ENCODE data around the gene SDHB. TPM values are rescaled to one million over a fixed set of nuclear protein-coding genes. Genes with fewer than 3 reads are reported as not detected.

Gene SDHB
- total RNA-seq, 2 experiments from 2014 or later = 72.4 to 74.7 TPM

DNA sequence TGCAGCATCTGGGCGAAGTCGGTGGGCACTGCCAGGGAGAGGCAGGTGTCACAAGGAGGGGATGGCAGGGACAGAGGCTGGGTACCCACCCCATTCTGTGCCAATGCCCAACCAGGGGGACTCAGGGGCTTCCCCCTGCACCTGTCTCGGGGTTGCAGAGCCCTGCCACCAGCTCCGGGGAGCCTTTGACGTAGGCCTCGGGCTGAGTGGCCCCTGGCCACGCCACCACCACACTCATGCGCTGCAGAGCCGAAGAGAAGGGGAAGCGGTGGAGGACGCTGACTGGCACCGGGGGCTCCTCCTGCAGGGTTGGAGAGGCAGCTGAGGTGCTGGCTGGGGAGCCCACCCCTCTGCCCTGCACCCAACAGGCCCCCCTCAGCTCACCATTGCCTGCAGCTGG is 61.7 kb downstream of the SDHB start:
- Mint-ChIP-seq H3K9me3 (no peaks in the 10 kb centered on the region), H3K36me3 (peaks cover 3% of the 10 kb centered on the region), H3K4me3 (no peak overlapping the region), H3K27me3 (no peaks in the 10 kb centered on the region), H3K27ac (no peak overlapping the region), H3K4me1 (no peaks in the 10 kb centered on the region)
- ATAC-seq (ENCODE audit: low read depth) (no peak), DNase-seq (no peak)
- POLR2A ChIA-PET = no interaction called here

DNA sequence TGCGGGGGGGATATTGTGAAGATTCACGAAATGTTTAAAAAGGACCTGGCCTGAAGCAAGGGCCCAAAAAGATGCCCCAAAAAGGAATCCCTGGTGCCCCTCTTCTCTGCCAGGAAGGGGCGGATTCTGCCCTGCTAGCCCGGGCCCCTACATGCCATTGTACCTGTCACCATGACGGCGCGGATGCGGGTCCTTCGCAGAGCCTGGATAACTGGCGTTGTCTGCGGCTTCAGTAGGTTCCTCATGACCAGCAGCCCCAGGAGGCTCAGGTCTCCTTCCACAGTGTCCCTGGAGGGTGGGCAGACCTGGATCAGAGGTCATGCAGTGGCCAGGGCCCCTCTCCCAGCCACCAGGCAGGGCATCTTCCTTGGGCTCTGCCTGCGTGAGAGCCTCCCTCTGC is 62.3 kb downstream of the SDHB start:
- ATAC-seq (ENCODE audit: low read depth) (no peak), DNase-seq (no peak)
- no peaks in the 10 kb centered on the region for H3K27me3 Mint-ChIP-seq
- no peaks in the 10 kb centered on the region for H3K9me3 Mint-ChIP-seq
- peaks cover 3% of the 10 kb centered on the region for H3K36me3 Mint-ChIP-seq
- POLR2A ChIA-PET = no interaction called here
- no peak overlapping the region for H3K4me3 Mint-ChIP-seq
- H3K27ac Mint-ChIP-seq = no peak overlapping the region
- no peaks in the 10 kb centered on the region for H3K4me1 Mint-ChIP-seq

DNA sequence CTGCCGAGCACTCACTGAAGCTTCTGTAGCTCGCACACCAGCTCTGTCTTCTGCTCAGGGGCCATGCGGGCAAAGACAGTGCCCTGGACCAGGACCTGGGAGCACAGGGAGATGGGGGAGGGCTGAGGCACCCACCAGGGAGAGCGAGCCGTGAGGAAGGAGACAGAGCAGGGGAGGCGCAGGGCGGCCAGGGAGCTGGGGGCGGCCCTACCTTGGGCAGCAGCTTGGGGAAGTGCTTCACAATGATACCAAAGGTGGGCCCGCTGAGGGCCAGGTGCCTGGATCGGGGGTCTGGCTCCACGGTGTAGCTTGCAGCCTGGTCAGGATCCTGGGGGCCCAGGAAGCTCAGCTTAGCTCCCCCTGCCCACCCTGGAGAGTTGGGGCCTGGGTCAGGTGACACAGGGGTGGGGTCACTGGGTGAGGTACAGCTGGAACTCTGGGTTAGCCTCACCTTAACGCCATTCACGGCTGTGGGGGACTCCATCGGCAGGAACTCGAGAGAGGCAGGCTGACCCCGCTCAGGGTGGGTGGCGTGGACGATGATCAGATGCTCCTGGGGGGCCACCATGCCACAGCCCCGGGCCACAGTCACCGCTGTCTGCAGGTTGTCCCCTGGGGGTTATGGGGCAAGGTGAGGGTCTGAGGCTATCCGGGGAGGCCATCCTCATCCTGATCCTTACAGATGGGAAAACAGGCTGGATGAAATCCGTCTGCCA is 64.0 kb downstream of the SDHB start:
- H3K27me3 Mint-ChIP-seq = no peaks in the 10 kb centered on the region
- H3K4me1 Mint-ChIP-seq = no peaks in the 10 kb centered on the region
- no peak overlapping the region for H3K4me3 Mint-ChIP-seq
- no peak for ATAC-seq (ENCODE audit: low read depth)
- no peaks in the 10 kb centered on the region for H3K36me3 Mint-ChIP-seq
- POLR2A ChIA-PET = no interaction called here
- DNase-seq = no peak
- no peak overlapping the region for H3K27ac Mint-ChIP-seq
- H3K9me3 Mint-ChIP-seq = no peaks in the 10 kb centered on the region

DNA sequence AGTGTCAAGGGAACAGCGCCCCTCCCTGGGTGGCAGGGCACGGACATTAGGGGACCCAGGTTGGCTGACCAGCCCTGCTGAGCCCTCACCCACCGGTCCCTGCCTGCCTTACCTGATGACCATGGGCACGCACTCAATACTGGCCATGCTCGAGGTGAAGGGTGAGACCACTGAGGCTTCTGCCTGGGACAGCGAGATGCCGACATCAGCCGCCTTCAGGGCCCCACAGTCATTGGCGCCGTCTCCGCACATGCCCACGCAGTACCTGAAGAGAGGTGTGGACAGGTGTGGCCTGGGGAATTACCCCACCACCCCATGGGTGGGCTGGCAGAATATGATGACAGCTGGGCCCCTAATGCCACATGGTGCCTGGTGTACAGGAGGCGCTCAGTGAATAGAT is 65.6 kb downstream of the SDHB start:
- Mint-ChIP-seq H3K4me1 (no peaks in the 10 kb centered on the region), H3K27me3 (peaks cover 4% of the 10 kb centered on the region), H3K36me3 (no peaks in the 10 kb centered on the region), H3K27ac (no peak overlapping the region), H3K9me3 (no peaks in the 10 kb centered on the region), H3K4me3 (no peak overlapping the region)
- DNase-seq = no peak
- no peak for ATAC-seq (ENCODE audit: low read depth)
- POLR2A ChIA-PET = no interaction called here

DNA sequence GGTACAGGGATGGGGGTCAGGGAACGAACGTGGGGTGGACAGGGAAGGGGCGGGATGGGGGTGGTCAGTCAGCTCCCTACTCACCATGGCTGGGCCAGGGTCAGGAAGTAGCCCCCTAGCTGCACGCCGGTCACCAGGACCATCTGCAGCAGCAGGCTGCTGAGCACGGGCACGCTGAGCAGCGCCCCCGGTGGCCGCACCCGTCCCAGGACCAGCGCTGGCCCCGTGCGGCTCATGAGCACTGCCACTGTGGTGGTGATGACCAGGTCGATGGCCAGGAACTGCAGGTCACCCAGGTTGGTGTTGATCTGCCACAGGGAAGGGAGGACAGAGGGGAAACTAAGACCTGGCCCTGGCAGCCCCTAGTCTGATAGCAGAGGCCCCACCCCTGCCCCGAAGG is 66.9 kb downstream of the SDHB start:
- no peaks in the 10 kb centered on the region for H3K9me3 Mint-ChIP-seq
- H3K36me3 Mint-ChIP-seq = no peaks in the 10 kb centered on the region
- H3K27me3 Mint-ChIP-seq = peaks cover 10% of the 10 kb centered on the region
- ATAC-seq (ENCODE audit: low read depth) (no peak), DNase-seq (no peak)
- POLR2A ChIA-PET = no interaction called here
- no peak overlapping the region for H3K4me3 Mint-ChIP-seq
- no peak overlapping the region for H3K27ac Mint-ChIP-seq
- no peaks in the 10 kb centered on the region for H3K4me1 Mint-ChIP-seq

DNA sequence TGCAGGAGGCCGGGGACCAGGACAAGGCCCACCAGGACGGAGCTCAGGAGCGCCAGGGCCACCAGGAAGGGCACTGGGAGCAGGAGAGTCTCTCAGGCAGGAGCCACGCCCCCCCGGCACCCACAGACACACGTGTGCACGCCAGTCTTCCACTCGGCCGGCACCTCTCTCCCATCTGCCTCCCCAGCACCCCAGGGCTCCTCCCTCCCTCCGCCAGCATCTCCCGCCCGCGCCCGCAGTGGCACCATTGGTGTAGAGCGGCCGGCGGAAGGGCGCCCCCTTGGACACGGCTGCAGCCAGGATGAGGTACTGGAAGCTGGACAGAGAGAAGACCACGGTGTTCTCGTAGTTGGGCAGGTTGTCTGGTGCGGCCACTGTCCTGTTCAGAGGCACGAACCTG is 67.3 kb downstream of the SDHB start:
- no peak for ATAC-seq (ENCODE audit: low read depth)
- POLR2A ChIA-PET = no interaction called here
- Mint-ChIP-seq H3K36me3 (no peaks in the 10 kb centered on the region), H3K4me1 (no peaks in the 10 kb centered on the region), H3K27me3 (peaks cover 14% of the 10 kb centered on the region), H3K27ac (no peak overlapping the region), H3K9me3 (no peaks in the 10 kb centered on the region), H3K4me3 (no peak overlapping the region)
- no peak for DNase-seq

DNA sequence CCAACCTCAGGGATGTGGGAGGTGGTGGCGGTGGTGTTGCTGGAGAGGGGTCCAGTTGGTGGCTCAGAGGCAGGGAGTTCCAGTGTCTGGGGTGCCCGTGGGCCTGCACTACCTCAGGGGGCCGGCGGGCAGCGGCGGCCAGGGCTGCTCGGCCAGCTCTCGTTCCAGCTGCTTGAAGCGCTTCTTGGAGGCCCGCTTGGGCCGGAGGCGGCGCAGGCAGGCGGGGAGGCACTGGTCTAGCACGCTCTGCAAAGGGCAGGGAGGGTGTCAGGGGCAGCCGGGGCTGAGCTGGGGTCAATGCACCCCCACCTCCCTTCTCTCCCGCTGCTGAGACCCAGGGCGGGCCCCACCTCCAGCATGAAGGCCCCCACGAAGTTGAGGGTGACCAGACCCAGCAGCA is 67.7 kb downstream of the SDHB start:
- POLR2A ChIA-PET = no interaction called here
- Mint-ChIP-seq H3K27me3 (peaks cover 18% of the 10 kb centered on the region), H3K36me3 (no peaks in the 10 kb centered on the region), H3K9me3 (no peaks in the 10 kb centered on the region), H3K27ac (no peak overlapping the region), H3K4me1 (no peaks in the 10 kb centered on the region), H3K4me3 (no peak overlapping the region)
- ATAC-seq (ENCODE audit: low read depth) (no peak), DNase-seq (no peak)

DNA sequence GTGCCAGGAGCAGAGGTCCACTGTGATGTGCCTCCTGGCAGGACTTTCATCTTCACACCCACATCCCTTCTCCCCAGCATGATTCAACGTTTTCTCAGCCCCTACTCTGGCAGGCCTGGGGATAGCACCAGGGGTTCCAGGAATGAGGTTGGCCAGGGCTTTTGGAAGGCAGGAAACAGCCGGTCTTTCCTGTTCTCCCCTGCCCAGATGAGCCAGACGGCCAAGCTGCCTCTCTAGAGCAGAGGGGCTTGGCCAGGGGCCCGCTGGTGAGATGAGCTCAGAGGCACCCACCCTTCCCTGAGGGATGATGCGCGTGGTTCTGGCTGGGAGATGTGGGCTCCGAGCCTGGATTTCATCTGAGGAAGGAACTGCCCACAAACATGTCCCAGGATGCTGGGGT is 69.1 kb downstream of the SDHB start:
- peaks cover 24% of the 10 kb centered on the region for H3K27me3 Mint-ChIP-seq
- ATAC-seq (ENCODE audit: low read depth) (no peak), DNase-seq (no peak)
- H3K36me3 Mint-ChIP-seq = no peaks in the 10 kb centered on the region
- H3K27ac Mint-ChIP-seq = no peak overlapping the region
- peaks cover 3% of the 10 kb centered on the region for H3K4me1 Mint-ChIP-seq
- no peak overlapping the region for H3K4me3 Mint-ChIP-seq
- H3K9me3 Mint-ChIP-seq = no peaks in the 10 kb centered on the region
- POLR2A ChIA-PET = no interaction called here

DNA sequence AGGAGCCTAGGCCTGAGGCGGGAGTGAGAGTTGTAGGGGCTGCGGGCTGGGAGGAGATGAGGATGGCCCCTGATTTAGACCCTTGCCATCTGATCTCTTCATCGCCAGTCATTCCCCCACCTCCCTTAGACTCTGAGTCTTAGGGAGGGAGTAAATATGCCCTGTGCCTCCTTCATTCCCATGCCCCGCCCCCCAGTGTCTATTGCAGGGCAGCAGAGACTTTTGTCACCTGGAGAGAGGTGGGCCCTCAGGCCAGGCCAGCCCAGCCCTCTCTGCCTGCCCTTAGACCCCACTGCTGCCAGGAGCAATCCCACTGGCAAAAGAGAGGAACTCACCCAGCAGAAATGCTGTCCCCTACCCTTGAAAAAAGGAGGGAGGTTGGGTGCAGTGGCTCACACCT is 70.2 kb downstream of the SDHB start:
- H3K9me3 Mint-ChIP-seq = no peaks in the 10 kb centered on the region
- no peak for ATAC-seq (ENCODE audit: low read depth)
- peaks cover 30% of the 10 kb centered on the region for H3K27me3 Mint-ChIP-seq
- no peak overlapping the region for H3K4me3 Mint-ChIP-seq
- no peaks in the 10 kb centered on the region for H3K36me3 Mint-ChIP-seq
- no peak for DNase-seq
- POLR2A ChIA-PET = no interaction called here
- H3K27ac Mint-ChIP-seq = no peak overlapping the region
- H3K4me1 Mint-ChIP-seq = peaks cover 3% of the 10 kb centered on the region

DNA sequence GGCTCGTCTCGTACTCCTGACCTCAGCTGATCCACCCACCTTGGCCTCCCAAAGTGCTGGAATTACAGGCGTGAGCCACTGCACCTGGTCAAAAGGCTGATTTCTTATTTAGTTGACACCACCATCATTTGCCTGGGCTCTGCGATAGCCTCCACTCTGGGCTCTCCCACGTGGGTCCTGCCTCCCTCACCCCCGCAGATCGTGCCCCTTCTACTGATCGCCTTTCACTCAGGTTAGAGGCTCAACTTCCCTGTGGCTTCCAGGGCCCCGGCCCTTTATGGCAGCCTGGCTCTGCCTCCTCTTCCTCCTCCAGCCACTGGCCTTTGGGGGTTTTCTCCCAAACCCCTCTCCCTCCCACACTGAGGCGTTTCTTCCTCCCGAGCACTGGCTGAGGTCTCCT is 70.9 kb downstream of the SDHB start:
- Mint-ChIP-seq H3K27ac (no peak overlapping the region), H3K36me3 (no peaks in the 10 kb centered on the region), H3K4me1 (peaks cover 3% of the 10 kb centered on the region)

DNA sequence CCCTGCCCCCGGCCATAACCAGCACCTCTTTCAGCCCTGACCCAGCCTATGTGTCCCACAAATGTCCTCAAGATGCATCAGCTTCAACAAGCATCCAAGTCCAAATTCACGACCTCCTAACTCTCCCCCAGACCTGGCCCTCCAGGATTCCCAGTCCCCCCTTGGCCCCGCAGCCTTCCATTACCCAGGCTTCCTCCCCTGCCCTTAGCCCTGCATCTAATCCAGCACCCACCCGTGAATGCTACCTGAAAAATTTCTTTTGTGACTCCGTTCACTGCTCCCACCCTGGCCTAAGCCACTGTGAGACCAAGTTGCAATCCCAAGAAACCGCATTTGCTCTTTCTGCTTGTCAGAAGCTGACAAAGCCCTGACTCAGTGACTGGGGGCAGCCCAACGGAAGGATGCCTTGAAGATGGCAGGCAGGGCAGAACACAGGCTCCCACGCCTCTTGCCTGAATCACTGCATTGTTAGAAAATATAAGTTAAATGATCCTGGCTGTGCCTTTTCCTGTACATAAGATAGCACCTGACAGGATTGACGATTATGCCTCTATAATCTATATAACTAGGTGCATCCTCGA is 72.5 kb downstream of the SDHB start:
- peaks cover 3% of the 10 kb centered on the region for H3K4me1 Mint-ChIP-seq
- POLR2A ChIA-PET = no interaction called here
- H3K4me3 Mint-ChIP-seq = peak overlapping the region; percentile 61
- H3K27ac Mint-ChIP-seq = no peak overlapping the region
- ATAC-seq (ENCODE audit: low read depth) (no peak), DNase-seq (no peak)
- H3K9me3 Mint-ChIP-seq = no peaks in the 10 kb centered on the region
- no peaks in the 10 kb centered on the region for H3K36me3 Mint-ChIP-seq
- peaks cover 30% of the 10 kb centered on the region for H3K27me3 Mint-ChIP-seq

More for the DNA sequence above, 70.9 kb downstream of the SDHB start:
- peaks cover 30% of the 10 kb centered on the region for H3K27me3 Mint-ChIP-seq
- POLR2A ChIA-PET = no interaction called here
- no peak overlapping the region for H3K4me3 Mint-ChIP-seq
- DNase-seq (no peak), ATAC-seq (ENCODE audit: low read depth) (no peak)
- H3K9me3 Mint-ChIP-seq = no peaks in the 10 kb centered on the region

DNA sequence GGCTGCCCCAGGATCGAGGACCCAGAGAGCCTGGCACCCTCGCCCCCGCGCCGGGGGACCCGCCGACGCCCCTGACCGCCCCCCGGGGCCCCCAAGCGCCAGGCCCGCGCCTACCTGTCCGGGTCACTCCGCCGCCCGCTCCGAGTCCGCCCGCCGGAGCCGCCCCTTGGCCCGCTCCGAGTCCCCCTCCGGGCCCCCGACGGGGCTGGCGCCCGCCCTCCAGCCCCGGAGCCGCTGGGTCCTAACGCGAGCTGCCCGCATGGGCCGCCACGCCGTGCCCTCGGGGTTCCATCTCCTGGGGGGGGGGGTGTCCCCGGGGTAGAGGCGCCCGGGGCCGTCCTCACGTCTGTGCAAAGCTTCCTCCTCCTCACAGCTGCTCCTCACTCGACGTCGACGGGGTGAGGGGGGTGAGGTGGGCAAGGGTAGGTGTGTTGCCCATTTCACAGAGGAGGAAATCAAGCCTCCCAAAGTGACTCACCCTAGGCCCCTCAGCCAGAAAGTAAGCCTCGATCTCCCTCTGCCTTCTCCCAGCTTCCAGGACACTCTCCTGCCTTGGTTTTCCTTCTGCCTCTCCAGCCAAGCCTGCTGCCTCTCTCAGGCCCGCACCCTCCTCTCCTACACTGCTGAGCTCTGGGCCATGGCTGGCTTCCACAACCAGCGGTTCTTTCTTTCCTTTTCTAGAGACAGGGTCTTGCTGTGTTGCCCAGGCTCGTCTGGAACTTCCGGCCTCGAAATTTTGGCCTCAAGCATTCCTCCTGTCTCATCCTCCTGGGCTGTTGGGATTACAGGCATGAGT is 73.2 kb downstream of the SDHB start, which contains the start of gene MFAP2:
Gene MFAP2, minus strand, starts transcription at position 148 of the 796 bp plus-strand sequence. CDS start 2,347 bp downstream, outside the sequence.
- POLR2A ChIA-PET = no interaction called here

DNA sequence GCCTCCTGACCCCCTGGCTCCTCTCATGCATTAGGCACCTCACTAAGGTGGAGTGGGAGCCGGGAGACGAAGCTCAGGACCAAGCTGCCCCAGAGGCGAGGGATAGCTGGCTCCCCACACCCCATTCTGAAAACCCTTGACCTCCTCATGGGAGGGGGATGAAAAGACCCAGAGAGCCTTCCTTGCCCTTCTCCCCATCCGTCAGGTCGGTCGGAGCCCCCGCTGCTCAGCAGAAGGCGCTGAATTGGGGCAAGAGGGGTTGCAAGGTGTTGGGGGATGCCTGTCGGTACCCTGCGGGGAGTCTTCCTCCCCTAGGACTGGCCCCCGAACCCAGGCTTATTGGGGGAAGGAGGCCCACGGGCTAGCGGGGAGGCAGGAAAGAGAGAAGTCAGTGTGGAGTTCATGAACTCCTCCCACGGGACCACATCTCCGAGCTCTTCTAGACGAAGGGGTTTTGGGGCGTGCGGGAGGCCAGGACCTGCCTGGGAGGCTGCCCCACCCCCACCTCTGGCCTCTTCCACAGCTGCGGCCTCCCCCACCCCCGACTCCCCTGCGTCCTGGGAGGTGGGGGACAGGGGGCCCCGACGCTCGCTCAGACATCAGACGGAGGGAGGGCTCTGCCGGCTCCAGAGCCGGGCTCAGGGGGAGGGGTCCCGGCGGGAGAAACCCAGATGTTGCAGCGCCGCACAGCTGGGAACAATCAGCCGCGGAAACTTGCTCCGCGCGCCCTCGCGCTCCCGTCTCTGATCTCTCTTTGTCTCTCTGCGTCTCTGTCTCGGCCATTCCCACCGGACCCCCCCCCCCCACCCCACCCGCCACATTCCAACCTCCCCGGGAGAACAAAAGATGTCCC is 74.1 kb downstream of the SDHB start:
- no peaks in the 10 kb centered on the region for H3K36me3 Mint-ChIP-seq
- no peak overlapping the region for H3K27ac Mint-ChIP-seq
- POLR2A ChIA-PET = no interaction called here
- peaks cover 30% of the 10 kb centered on the region for H3K27me3 Mint-ChIP-seq
- no peak for ATAC-seq (ENCODE audit: low read depth)
- peaks cover 3% of the 10 kb centered on the region for H3K4me1 Mint-ChIP-seq
- DNase-seq = no peak
- H3K4me3 Mint-ChIP-seq = peak overlapping the region; percentile 56
- no peaks in the 10 kb centered on the region for H3K9me3 Mint-ChIP-seq

More for the DNA sequence above, 73.2 kb downstream of the SDHB start, which contains the start of gene MFAP2:
- no peak for DNase-seq
- peak within 1 kb of the TSS; percentile 27 for H3K27ac Mint-ChIP-seq
- H3K9me3 Mint-ChIP-seq = no peaks in the 10 kb centered on the region
- peaks cover 30% of the 10 kb centered on the region for H3K27me3 Mint-ChIP-seq
- H3K4me1 Mint-ChIP-seq = peaks cover 3% of the 10 kb centered on the region
- peak; percentile 25 for ATAC-seq (ENCODE audit: low read depth)
- no peaks in the 10 kb centered on the region for H3K36me3 Mint-ChIP-seq
- H3K4me3 Mint-ChIP-seq = peak within 1 kb of the TSS; percentile 61

Data from activated naive CD8-positive, alpha-beta T cell treated with anti-CD3 and anti-CD28 coated beads, Interleukin-2, amount 10 ng/mL, durations not matched to agents 7 days and 5 days (primary cell).